Stimulated activated CD4-positive, alpha-beta T cell treated with anti-CD3 and anti-CD28 coated beads, Interleukin-4, amount 100 ng/mL, for 24 hours (primary cell): ENCODE results near the gene CST4.
"Not testable (repeated sequence)": the region's sequence is repeated elsewhere in the genome, so short reads cannot be mapped to it uniquely, and the experiment has no call there.

Experiments used
- DNase-seq: peaks from one replicate; pipeline ENCODE4 v3.0.0-alpha.2; 2020

CST4 gene

GRCh38 chr20:23686046-23686750, 2.6 kb downstream of the CST4 start:
- DNase-seq = no peak

- not testable (repeated sequence) for DNase-seq
These were observed 3.3 kb downstream of the CST4 start for GRCh38 chr20:23685529-23685896.

DNA sequence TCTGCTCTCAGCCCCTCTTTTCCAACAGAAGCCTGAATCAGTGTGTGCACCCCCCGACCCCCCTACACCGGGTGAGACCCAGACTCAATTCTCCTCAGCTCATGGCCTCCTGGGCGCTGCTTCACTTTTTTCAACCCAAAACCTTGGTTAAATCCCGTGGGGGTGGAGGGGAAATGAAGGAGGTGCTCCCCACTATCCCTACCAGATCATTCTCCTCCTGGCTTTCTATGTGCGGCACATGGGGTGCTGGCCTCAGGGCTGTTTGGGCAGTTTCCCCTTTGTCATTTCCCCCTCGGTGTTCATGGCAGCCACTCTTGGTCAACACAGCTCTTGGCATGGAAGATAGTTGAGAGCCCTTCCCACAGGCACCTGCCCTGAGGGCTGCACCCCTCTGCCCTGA, 4.6 kb downstream of the CST4 start:
- DNase-seq = no peak

- DNase-seq = no peak
These were observed 5.0 kb downstream of the CST4 start for GRCh38 chr20:23683807-23684206.

- DNase-seq = no peak
These were observed 5.6 kb downstream of the CST4 start for GRCh38 chr20:23683281-23683680.

DNA sequence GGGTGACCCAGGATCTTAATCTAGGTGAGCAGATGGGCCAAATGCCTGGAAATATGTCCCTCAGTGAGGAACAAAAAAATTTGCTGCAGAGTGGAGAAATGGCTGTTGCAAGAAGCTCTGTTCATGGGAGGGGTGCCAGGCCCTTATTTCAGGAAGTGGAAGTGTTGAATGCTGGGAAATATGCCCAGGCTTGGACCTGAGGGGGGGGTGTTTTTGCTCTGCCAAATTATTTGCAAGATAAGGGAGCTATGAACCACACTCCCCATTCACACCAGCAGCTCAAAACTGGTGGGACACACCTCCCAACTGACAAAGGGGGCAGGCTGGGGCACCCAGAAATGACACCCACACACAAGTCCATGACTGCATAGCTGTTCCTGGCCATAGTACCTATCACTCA, 8.7 kb downstream of the CST4 start:
- no peak for DNase-seq

GRCh38 chr20:23679133-23680092, 9.4 kb downstream of the CST4 start:
- no peak for DNase-seq

- no peak for DNase-seq
These were observed 15.6 kb downstream of the CST4 start for GRCh38 chr20:23673209-23673608.

DNA sequence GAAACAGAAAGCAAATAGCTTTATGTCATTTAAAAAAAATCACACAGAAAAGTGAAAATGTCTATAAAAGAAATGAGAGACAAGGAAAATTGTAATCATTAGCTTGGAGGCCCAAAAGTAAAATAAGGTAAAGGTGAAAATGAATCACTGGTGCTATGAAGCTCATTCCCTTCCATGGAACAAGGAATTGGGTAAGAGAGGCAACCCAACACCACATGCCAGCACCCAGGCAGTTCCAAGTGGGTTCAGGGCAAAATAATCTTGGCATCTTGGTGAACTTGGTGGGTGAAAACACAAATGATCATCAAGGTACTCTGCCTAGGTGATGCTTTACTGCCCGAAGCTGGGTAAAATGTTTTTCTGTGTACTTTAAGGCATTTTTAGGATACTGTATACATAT, 16.7 kb downstream of the CST4 start:
- no peak for DNase-seq

DNA sequence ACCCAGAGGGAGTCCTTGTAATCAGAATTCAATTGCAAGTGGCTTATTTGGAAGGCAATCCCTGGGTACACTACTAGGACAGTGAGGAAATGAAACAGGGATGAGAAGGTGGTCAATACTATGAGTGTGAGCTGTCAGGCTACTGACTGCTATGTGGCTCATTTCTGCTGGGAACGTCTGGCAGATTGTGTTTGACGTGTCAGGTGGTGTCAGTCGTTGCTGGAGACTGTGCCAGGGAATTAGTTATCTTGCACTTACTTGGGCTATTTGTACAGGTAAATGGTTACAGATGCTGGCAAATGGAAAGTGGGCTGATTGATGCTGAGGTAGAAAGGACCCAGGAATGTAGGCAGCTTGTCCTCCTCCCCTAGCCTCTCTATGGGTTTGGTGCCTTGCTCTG, 17.4 kb downstream of the CST4 start:
- DNase-seq = no peak

- no peak for DNase-seq
These were observed 18.5 kb downstream of the CST4 start for GRCh38 chr20:23670361-23670760.

GRCh38 chr20:23669866-23670265, 19.0 kb downstream of the CST4 start:
- DNase-seq = no peak

- DNase-seq = no peak
These were observed 19.5 kb downstream of the CST4 start for GRCh38 chr20:23669327-23669726.

- DNase-seq = peak; percentile 39
These were observed 20.3 kb downstream of the CST4 start for GRCh38 chr20:23668477-23668951.

GRCh38 chr20:23667666-23668065, 21.2 kb downstream of the CST4 start:
- no peak for DNase-seq

DNA sequence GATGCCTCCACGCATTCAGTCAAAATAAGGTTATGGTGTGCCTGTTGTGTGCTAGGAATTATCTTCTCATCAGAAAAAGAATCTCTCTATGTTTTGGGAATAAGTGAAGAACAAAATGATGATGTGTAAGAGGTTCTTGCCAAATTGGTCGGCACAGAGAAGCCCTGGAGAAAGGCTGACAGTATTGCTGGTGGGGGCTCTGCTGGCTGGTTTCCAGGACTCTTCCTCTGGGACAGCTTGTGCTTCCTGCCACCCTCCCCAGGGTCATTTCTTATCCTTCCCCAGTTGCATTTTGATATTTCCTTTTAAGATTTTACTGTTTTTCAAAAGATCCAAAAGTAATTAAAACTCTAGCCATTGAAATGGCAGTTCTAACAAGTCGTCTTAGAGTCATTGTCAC, 22.1 kb downstream of the CST4 start:
- DNase-seq = no peak

- DNase-seq = no peak
These were observed 22.6 kb downstream of the CST4 start for GRCh38 chr20:23666189-23666588.

- DNase-seq = no peak
These were observed 23.9 kb downstream of the CST4 start for GRCh38 chr20:23664954-23665353.

DNA sequence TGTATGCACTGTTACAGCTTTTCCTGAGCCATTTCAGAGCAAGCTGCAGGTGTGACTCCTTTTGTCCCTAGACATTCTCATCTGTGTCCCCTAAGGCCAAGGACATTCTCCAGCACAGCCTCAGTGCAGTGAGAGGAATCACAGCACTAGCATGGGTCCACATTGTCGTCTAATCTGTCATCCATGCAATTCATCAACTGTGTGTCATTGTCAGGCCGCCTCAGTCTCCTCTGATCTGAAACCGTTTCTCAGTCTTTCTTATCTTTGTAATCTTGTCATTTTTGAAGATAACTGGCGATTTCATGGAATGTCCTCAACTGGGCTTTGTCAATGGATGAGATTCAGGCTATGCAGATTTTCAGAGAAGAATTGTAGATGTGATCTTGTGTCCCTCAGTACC, 24.8 kb downstream of the CST4 start:
- not testable (repeated sequence) for DNase-seq

DNA sequence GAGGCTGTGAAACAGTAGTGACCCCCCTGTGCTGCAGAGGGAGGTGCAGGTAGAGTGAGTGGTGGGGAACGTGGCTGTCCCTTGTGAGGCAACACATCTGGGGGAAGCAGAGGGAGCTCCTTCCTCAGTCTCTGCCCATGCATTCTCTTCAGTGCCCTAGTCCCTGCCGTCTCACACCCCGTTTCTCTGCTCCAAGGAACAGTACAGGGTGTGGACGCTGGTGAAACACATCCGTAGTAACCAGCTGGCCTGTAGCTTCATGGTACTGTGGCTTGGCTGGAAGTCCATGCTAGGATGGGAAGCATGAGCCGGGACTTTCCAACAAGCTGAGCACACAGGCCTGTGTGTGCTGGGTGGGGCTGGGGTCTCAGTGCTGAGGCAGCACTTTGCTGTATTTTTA, 25.7 kb downstream of the CST4 start:
- no peak for DNase-seq

- no peak for DNase-seq
These were observed 26.5 kb downstream of the CST4 start for GRCh38 chr20:23662276-23662870.

DNA sequence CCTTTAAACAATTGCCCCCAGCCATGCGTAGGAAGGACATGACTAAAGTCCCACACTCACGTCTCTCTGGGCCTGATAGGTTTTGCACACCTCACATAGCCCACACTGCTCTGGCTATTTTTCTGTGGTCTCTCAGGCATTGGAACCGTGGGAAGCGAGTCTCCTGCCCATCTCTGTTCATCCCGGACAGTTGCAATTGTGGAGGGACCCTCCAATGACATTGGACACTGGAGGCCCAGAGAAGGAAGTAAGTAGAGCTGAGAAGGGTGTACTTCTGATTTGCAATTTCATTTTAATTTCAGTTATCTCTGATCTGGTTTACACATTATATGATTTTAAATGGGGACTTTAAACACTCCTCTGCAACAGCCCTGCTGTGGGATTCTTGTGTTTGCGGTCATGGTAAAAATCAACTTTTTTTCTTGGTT, 27.8 kb downstream of the CST4 start:
- DNase-seq = no peak

GRCh38 chr20:23659989-23660837, 28.6 kb downstream of the CST4 start:
- DNase-seq = no peak
